Mucosa of descending colon (tissue), 3 donors: ENCODE results near the gene DPYSL4. TPM values are rescaled to one million over a fixed set of nuclear protein-coding genes. Genes with fewer than 3 reads are reported as not detected.

Experiments
- ATAC-seq: fragments of 200-7000 bp; cut with Tn5 transposase; one replicate; pipeline ENCODE4 v1.9.1; 2020; ENCODE audit warnings: mild to moderate bottlenecking, moderate library complexity
- DNase-seq, 3 donors: peaks; one replicate each; pipeline ENCODE4 v3.0.0-alpha.2; 2020
- H3K36me3 ChIP-seq: fragments of 200-600 bp; one replicate; pipeline ENCODE4 v1.8.0; 2021; ENCODE audit warnings: low read depth, mild to moderate bottlenecking
- H3K4me1 ChIP-seq: fragments of 200-600 bp; one replicate; pipeline ENCODE4 v1.8.0; 2021; ENCODE audit warnings: low read depth, mild to moderate bottlenecking
- H3K4me3 ChIP-seq: fragments of 200-600 bp; one replicate; pipeline ENCODE4 v1.8.0; 2021; ENCODE audit warnings: mild to moderate bottlenecking
- H3K9me3 ChIP-seq: fragments of 200-600 bp; one replicate; pipeline ENCODE4 v1.8.0; 2021; ENCODE audit warnings: mild to moderate bottlenecking
- intact Hi-C, 2 donors: fragments of 100-400 bp; cut with DNase I in 1 of 2; cut with micrococcal nuclease in 1 of 2; formaldehyde crosslinking; loops; one replicate each; pipeline versions ENCODE4 v1.11.0 to v1.11.1; 2022; cut with DNase I, micrococcal nuclease
- total RNA-seq, 3 donors: library from RNA; stranded (reverse); fragmentation: NEBNext Ultra II Directional in 2 of 3; extraction: Animal tissue kit (Norgen Biotek cat#: 25700) in 2 of 3; gene quantifications; one replicate each; pipeline versions ENCODE4 v1.2.1 to v1.2.4, GENCODE V29; 2021 to 2023
- TF ChIP-seq, protein P1 (sequence below): fragments of 200-600 bp; IDR thresholded peaks from one replicate; pipeline ENCODE4 v1.8.0; 2022; ENCODE audit warnings: antibody characterized with exemption, mild to moderate bottlenecking
- donor health status: DM: no; HTN: no; CAD: no; lungs with moderate emphysema.
- donor health status: DM: no; HTN: no; CAD: no.
- donor health status: DM: no; HTN: yes; CAD: no.

Gene DPYSL4
- total RNA-seq, 3 donors from 2014 or later = 0.46 to 1.3 (median 0.55) TPM

DNA sequence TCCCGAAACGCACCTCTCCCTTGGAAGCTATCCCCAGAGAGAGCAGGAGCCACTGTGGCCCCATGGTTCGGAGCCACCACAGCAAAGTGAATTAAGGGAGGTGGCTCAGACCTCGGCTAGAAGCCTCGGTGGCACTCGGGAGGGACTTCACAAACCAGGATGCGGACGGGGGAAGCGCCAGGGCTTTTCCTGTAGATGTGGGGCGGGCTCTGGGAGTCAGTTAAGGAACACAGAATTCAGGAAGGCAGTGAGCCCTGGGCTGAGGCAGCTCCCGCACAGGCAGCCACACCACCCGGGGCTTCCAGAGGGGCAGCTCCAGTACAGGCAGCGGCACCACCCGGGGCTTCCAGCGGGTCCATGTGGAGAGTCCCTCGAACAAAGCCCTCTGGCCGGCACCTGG is 42.7 kb upstream of the DPYSL4 start:
- no peak for ATAC-seq
- intact Hi-C loops = loop anchor here in 1 of 2 donors (10.0 kb wide), 1 partner anchor 259 kb away; no protein-coding TSS in a partner anchor

DNA sequence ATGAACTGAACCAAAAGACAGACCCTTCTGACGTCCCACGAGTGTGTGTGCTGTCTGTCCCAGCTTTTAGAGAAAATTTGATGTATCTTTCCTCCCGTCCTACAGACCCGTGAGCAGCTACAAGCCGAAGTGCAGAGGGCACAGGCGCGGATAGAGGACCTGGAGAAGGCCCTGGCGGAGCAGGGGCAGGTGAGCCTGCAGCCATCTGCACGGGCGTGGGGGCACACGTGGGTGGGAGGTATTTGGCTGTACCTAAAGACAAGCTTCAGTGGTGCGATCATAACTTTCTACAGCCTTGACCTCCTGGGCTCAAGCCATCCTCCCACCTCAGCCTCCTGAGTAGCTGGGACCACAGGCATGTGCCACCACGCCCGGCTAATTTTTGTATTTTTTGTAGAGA is 41.7 kb upstream of the DPYSL4 start:
- ATAC-seq = no peak
- DNase-seq = peak in 1 of 3 donors; percentile 25
- Histone ChIP-seq H3K4me1 (no peaks in the 10 kb centered on the region), H3K36me3 (no peaks in the 10 kb centered on the region), H3K9me3 (no peaks in the 10 kb centered on the region), H3K4me3 (no peak overlapping the region)
- intact Hi-C loops = loop anchor here in 1 of 2 donors (10.0 kb wide), 1 partner anchor 260 kb away; no protein-coding TSS in a partner anchor
- TF ChIP-seq, protein P1, sequence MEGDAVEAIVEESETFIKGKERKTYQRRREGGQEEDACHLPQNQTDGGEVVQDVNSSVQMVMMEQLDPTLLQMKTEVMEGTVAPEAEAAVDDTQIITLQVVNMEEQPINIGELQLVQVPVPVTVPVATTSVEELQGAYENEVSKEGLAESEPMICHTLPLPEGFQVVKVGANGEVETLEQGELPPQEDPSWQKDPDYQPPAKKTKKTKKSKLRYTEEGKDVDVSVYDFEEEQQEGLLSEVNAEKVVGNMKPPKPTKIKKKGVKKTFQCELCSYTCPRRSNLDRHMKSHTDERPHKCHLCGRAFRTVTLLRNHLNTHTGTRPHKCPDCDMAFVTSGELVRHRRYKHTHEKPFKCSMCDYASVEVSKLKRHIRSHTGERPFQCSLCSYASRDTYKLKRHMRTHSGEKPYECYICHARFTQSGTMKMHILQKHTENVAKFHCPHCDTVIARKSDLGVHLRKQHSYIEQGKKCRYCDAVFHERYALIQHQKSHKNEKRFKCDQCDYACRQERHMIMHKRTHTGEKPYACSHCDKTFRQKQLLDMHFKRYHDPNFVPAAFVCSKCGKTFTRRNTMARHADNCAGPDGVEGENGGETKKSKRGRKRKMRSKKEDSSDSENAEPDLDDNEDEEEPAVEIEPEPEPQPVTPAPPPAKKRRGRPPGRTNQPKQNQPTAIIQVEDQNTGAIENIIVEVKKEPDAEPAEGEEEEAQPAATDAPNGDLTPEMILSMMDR = no peak

More for the DNA sequence above, 42.7 kb upstream of the DPYSL4 start:
- Histone ChIP-seq H3K36me3 (no peaks in the 10 kb centered on the region), H3K4me1 (no peaks in the 10 kb centered on the region), H3K4me3 (no peak overlapping the region), H3K9me3 (no peaks in the 10 kb centered on the region)
- TF ChIP-seq, protein P1 = no peak
- DNase-seq = peak in 2 of 3 donors; percentile 11 to 22

DNA sequence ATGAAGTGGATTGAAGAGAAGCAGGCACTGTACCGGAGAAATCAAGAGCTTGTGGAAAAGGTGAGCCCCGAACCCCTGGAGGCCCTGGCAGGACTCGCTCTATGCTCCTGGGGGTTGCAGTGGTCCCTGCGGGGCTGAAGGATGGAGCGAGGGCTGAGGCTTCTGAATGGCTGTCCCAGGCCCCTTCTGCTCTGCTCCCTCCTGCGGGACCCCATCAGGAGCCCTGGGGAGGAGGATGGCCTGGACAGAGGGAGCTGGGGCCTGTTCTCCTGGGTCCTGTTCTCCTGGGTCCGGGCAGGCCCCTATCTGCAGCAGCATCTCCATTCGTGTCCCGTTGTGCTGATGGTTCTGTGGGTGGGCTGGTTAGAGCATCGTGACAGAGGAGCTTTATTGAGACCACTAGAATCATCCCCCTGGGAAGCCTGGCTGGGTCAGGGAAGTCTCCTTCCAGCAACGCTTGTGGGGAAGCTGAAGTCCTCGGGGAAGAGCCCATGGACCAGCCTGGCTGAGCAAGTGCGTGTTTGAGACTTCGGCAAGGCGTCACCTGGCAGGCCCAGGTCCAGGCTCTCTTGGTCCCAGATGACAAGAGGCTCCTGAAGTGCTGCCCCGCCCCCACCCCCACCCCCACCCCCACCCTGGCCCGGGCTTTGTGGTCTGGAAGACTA is 41.1 kb upstream of the DPYSL4 start:
- TF ChIP-seq, protein P1 = no peak
- intact Hi-C loops = loop anchor here in 1 of 2 donors (10.0 kb wide), 1 partner anchor 261 kb away; no protein-coding TSS in a partner anchor
- H3K36me3 ChIP-seq = no peaks in the 10 kb centered on the region
- no peak overlapping the region for H3K4me3 ChIP-seq
- ATAC-seq = no peak
- H3K9me3 ChIP-seq = no peaks in the 10 kb centered on the region
- DNase-seq = peak in 1 of 3 donors; percentile 35
- H3K4me1 ChIP-seq = no peaks in the 10 kb centered on the region

DNA sequence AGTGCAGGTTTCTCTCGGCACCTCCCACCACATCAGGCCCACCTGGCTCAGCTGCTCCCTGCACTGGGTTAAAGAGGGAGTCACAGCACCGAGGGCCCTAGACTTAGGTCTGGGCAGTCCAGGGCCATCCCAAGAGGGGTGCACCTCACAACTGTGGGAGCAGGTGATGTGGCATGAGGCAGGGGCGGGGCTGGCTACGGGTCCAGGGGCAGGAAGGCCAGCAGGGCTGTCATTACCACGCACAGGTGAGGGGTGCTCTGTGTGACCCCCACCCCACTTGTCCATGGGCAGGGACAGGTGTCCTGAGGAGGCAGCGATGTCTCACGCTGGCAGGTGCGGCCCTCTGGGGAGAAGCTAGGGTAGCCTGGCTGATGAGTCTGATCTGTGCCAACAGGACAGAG is 40.5 kb upstream of the DPYSL4 start:
- Histone ChIP-seq H3K36me3 (no peaks in the 10 kb centered on the region), H3K9me3 (no peaks in the 10 kb centered on the region), H3K4me1 (no peaks in the 10 kb centered on the region), H3K4me3 (no peak overlapping the region)
- intact Hi-C loops = loop anchor here in 1 of 2 donors (10.0 kb wide), 1 partner anchor 261 kb away; no protein-coding TSS in a partner anchor
- DNase-seq (peak in 1 of 3 donors; percentile 34), ATAC-seq (no peak)
- TF ChIP-seq, protein P1 = no peak

DNA sequence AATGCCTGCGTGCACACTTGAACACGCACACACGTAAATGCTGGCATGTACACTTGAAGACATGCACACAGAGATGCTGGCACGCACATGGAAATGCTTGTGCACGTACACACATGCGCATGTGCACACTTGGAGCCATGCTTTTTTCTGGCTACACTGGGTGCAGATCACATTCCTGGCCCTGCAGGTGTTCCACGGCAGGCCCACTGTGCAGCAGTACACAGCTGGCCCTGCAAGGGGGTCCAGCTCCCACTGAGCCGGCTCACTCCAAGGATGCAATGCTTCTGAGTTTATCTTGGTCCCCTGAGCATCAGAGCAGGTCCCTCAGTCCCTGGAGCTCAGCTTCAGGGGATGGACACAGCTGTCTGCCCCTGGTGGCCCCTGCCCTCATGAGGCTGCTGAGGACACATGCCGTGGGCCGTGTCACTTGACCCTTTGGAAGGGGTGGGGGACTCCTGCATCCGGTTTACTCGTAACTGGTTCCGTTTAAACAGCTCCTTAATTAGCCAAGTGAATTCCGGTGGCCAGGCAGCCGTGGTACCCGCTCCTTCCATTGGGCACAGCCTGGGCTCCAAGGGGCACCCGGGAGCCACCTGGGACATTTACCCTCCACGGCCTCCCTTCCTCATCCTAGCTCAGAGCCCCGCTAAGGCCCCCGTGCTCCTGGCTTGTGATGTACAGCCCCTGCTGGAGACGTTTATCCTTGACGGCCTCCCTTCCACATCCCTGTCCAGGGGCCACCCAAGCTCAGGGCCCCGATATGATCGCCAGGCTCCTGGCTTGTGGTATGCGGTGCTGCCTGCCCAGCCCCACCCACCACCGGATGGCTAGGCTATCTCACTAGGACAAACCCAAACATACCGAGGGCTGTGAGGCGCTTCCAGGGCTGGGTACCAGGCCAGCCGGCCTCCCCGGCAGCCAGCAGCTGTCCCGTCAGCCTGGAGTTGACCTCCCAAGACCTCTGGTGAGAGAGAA is 39.5 kb upstream of the DPYSL4 start:
- H3K36me3 ChIP-seq = no peaks in the 10 kb centered on the region
- no peak for ATAC-seq
- H3K4me1 ChIP-seq = no peaks in the 10 kb centered on the region
- TF ChIP-seq, protein P1 = no peak
- peak in 1 of 3 donors; percentile 36 for DNase-seq
- intact Hi-C loops = loop anchor here in 1 of 2 donors (10.0 kb wide), 1 partner anchor 262 kb away; no protein-coding TSS in a partner anchor
- H3K4me3 ChIP-seq = no peak overlapping the region
- H3K9me3 ChIP-seq = no peaks in the 10 kb centered on the region
